GM12875 (cell line): ENCODE data around the gene ATG4C.
"Not testable (repeated sequence)": the region's sequence is repeated elsewhere in the genome, so short reads cannot be mapped to it uniquely, and the experiment has no call there.

ENCODE experiments used
- H3K4me3 ChIP-seq: one replicate; pipeline ENCODE4 v1.5.1; 2011; ENCODE audit warnings: low read depth, low read length, control low read depth
- CTCF ChIP-seq: IDR thresholded peaks from 2 replicates; pipeline ENCODE4 v1.5.1; 2011; ENCODE audit warnings: low read depth, mild to moderate bottlenecking, control low read depth, inconsistent platforms, low read length, moderate library complexity, borderline replicate concordance; ENCODE audit not compliant: insufficient read depth

ATG4C gene

GRCh38 chr1:62823556-62823955 lies 39.6 kb downstream of the ATG4C start:
- H3K4me3 ChIP-seq = no peak overlapping the region
- no peak for TF ChIP-seq CTCF

- no peak for TF ChIP-seq CTCF
- H3K4me3 ChIP-seq = no peak overlapping the region
Observed at GRCh38 chr1:62826901-62827300, 43.0 kb downstream of the ATG4C start.

- H3K4me3 ChIP-seq = not testable (repeated sequence)
Observed at GRCh38 chr1:62827786-62828185, 43.9 kb downstream of the ATG4C start.

- no peak overlapping the region for H3K4me3 ChIP-seq
- no peak for TF ChIP-seq CTCF
Observed at GRCh38 chr1:62832276-62832675, 48.3 kb downstream of the ATG4C start.

GRCh38 chr1:62833529-62833928 lies 49.6 kb downstream of the ATG4C start:
- TF ChIP-seq CTCF = no peak

GRCh38 chr1:62834400-62834961 lies 50.5 kb downstream of the ATG4C start:
- no peak overlapping the region for H3K4me3 ChIP-seq
- TF ChIP-seq CTCF = no peak

More at GRCh38 chr1:62833529-62833928, 49.6 kb downstream of the ATG4C start:
- no peak overlapping the region for H3K4me3 ChIP-seq

- H3K4me3 ChIP-seq = no peak overlapping the region
- no peak for TF ChIP-seq CTCF
Observed at GRCh38 chr1:62836856-62837540, 53.1 kb downstream of the ATG4C start.
